H9 (cell line): Measurements from ENCODE around the gene CDC42EP1. TPM values are rescaled to one million over a fixed set of nuclear protein-coding genes. Genes with fewer than 3 reads are reported as not detected.

Experiments used
- DNase-seq: peaks from one replicate; pipeline ENCODE4 v3.0.0-alpha.2; 2017
- H2AFZ ChIP-seq: one replicate; pipeline ENCODE4 v1.6.1; 2013; ENCODE audit warnings: mild to moderate bottlenecking, low read length, control low read depth, moderate library complexity
- H2AK5ac ChIP-seq: 2 replicates; pipeline ENCODE4 v1.6.1; 2013; ENCODE audit warnings: low read length, control low read depth, mixed read lengths; ENCODE audit not compliant: insufficient read length
- H2BK120ac ChIP-seq: one replicate; pipeline ENCODE4 v1.6.1; 2013; ENCODE audit warnings: low read depth, mild to moderate bottlenecking, low read length, control low read depth, inconsistent platforms; ENCODE audit not compliant: poor library complexity, severe bottlenecking
- H2BK12ac ChIP-seq: 2 replicates; pipeline ENCODE4 v1.6.1; 2013; ENCODE audit warnings: low read length, control low read depth, mixed read lengths, low read depth; ENCODE audit not compliant: insufficient read length
- H2BK15ac ChIP-seq: 2 replicates; pipeline ENCODE4 v1.6.1; 2013; ENCODE audit warnings: low read depth, low read length, control low read depth
- H2BK20ac ChIP-seq: one replicate; pipeline ENCODE4 v1.6.1; 2013; ENCODE audit warnings: low read depth, mild to moderate bottlenecking, low read length, control low read depth, inconsistent platforms; ENCODE audit not compliant: poor library complexity, severe bottlenecking
- H2BK5ac ChIP-seq: 2 replicates; pipeline ENCODE4 v1.6.1; 2013; ENCODE audit warnings: low read length, control low read depth, mixed read lengths; ENCODE audit not compliant: insufficient read length
- H3K14ac ChIP-seq: 2 replicates; pipeline ENCODE4 v1.6.1; 2013; ENCODE audit warnings: low read length, control low read depth; ENCODE audit not compliant: insufficient read depth
- H3K18ac ChIP-seq: 2 replicates; pipeline ENCODE4 v1.6.1; 2013; ENCODE audit warnings: low read depth, mild to moderate bottlenecking, mixed read lengths, low read length, control low read depth; ENCODE audit not compliant: insufficient read length
- H3K23ac ChIP-seq: 2 replicates; pipeline ENCODE4 v1.6.1; 2013; ENCODE audit warnings: low read length, control low read depth, mixed read lengths, low read depth; ENCODE audit not compliant: insufficient read length
- H3K23me2 ChIP-seq: 2 replicates; pipeline ENCODE4 v1.6.1; 2013; ENCODE audit warnings: low read depth, mild to moderate bottlenecking, mixed read lengths, low read length, control low read depth; ENCODE audit not compliant: insufficient read length, poor library complexity, severe bottlenecking
- H3K27ac ChIP-seq: 2 replicates; pipeline ENCODE4 v1.5.1; 2013; ENCODE audit warnings: low read length, control low read depth, mixed read lengths, low read depth; ENCODE audit not compliant: insufficient read length
- H3K27me3 ChIP-seq: 2 replicates; pipeline ENCODE4 v1.6.1; 2013; ENCODE audit warnings: low read length, control low read depth, inconsistent platforms; ENCODE audit not compliant: insufficient read depth
- H3K4ac ChIP-seq: 2 replicates; pipeline ENCODE4 v1.6.1; 2013; ENCODE audit warnings: low read depth, mild to moderate bottlenecking, control low read depth, inconsistent platforms, low read length, moderate library complexity
- H3K4me1 ChIP-seq: 2 replicates; pipeline ENCODE4 v1.6.1; 2013; ENCODE audit warnings: low read length, control low read depth, inconsistent platforms; ENCODE audit not compliant: insufficient read depth
- H3K4me2 ChIP-seq: 2 replicates; pipeline ENCODE4 v1.6.1; 2013; ENCODE audit warnings: low read length, control low read depth, mixed read lengths; ENCODE audit not compliant: insufficient read length, insufficient read depth
- H3K56ac ChIP-seq: 2 replicates; pipeline ENCODE4 v1.6.1; 2013; ENCODE audit warnings: low read depth, mild to moderate bottlenecking, mixed read lengths, low read length, control low read depth; ENCODE audit not compliant: insufficient read length
- H3K79me1 ChIP-seq: 2 replicates; pipeline ENCODE4 v1.6.1; 2013; ENCODE audit warnings: low read depth, mild to moderate bottlenecking, moderate library complexity, low read length, control low read depth, inconsistent platforms; ENCODE audit not compliant: insufficient read depth, poor library complexity, severe bottlenecking
- H3K79me2 ChIP-seq: 2 replicates; pipeline ENCODE4 v1.6.1; 2013; ENCODE audit warnings: low read length, control low read depth, inconsistent platforms; ENCODE audit not compliant: insufficient read depth
- H3K9ac ChIP-seq: 2 replicates; pipeline ENCODE4 v1.6.1; 2013; ENCODE audit warnings: low read length, control low read depth, mixed read lengths; ENCODE audit not compliant: insufficient read length; ENCODE audit errors: extremely low read depth
- H3K9me3 ChIP-seq: one replicate; pipeline ENCODE4 v1.6.1; 2013; ENCODE audit warnings: low read depth, low read length, inconsistent platforms; ENCODE audit not compliant: control insufficient read depth
- H3T11ph ChIP-seq: one replicate; pipeline ENCODE4 v1.6.1; 2013; ENCODE audit warnings: mild to moderate bottlenecking, low read length, control low read depth, inconsistent platforms
- H4K20me1 ChIP-seq: one replicate; pipeline ENCODE4 v1.6.1; 2013; ENCODE audit not compliant: control insufficient read depth, insufficient read length, insufficient read depth
- H4K5ac ChIP-seq: 2 replicates; pipeline ENCODE4 v1.6.1; 2013; ENCODE audit warnings: low read depth, mild to moderate bottlenecking, mixed read lengths, low read length, control low read depth; ENCODE audit not compliant: insufficient read length
- H4K8ac ChIP-seq: replicated peaks from 2 replicates; pipeline ENCODE4 v1.6.1; 2013; ENCODE audit warnings: low read length, control low read depth, mixed read lengths, low read depth; ENCODE audit not compliant: insufficient read length
- H4K91ac ChIP-seq: 2 replicates; pipeline ENCODE4 v1.6.1; 2013; ENCODE audit warnings: low read depth, mild to moderate bottlenecking, moderate library complexity, mixed read lengths, low read length, control low read depth; ENCODE audit not compliant: insufficient read length
- H3K27ac Mint-ChIP-seq, 3 experiments: 2 replicates in 2 of 3; 3 replicates in 1 of 3; pipeline ENCODE4 v1.8.0; 2020 to 2021; ENCODE audit warnings: mixed read lengths in 3 of 3, mild to moderate bottlenecking in 1 of 3, moderate library complexity in 1 of 3
- H3K27me3 Mint-ChIP-seq: 2 replicates; pipeline ENCODE4 v1.8.0; 2021; ENCODE audit warnings: low read depth, mild to moderate bottlenecking, moderate library complexity, mixed read lengths
- H3K36me3 Mint-ChIP-seq, 3 experiments: 2 replicates in 2 of 3; 3 replicates in 1 of 3; pipeline ENCODE4 v1.8.0; 2020 to 2021; ENCODE audit warnings: low read depth in 3 of 3, mixed read lengths in 3 of 3; ENCODE audit not compliant: insufficient read depth in 1 of 3
- H3K4me1 Mint-ChIP-seq, 2 experiments: 2 replicates each; pipeline ENCODE4 v1.8.0; 2020; ENCODE audit warnings: mixed read lengths in 2 of 2
- H3K4me3 Mint-ChIP-seq, 2 experiments: 2 replicates in 1 of 2; 3 replicates in 1 of 2; pipeline ENCODE4 v1.8.0; 2020 to 2021; ENCODE audit warnings: mild to moderate bottlenecking in 2 of 2, mixed read lengths in 2 of 2, moderate library complexity in 1 of 2
- H3K9me3 Mint-ChIP-seq, 2 experiments: 2 replicates in 1 of 2; 3 replicates in 1 of 2; pipeline ENCODE4 v1.8.0; 2020; ENCODE audit warnings: mild to moderate bottlenecking in 2 of 2, mixed read lengths in 2 of 2, moderate library complexity in 1 of 2
- CTCF ChIP-seq: fragments of 200-600 bp; sonication (generic); conservative IDR thresholded peaks from 3 replicates; pipeline ENCODE4 v1.8.0; 2021; ENCODE audit warnings: antibody characterized with exemption, mild to moderate bottlenecking
- WGBS: extraction: QIAGEN DNeasy Blood & Tissue Kit; methylation state at CpG from one replicate; pipeline ENCODE4 v1.1.7; 2013; ENCODE audit warnings: missing lambda C conversion rate, low lambda C conversion rate, mixed read lengths; ENCODE audit not compliant: insufficient read length; ENCODE audit errors: extremely low coverage; 5-methylcytosine and 5-hydroxymethylcytosine counted together
- total RNA-seq: library from RNA; stranded (reverse); gene quantifications from 2 replicates; pipeline ENCODE4 v1.2.1, GENCODE V29; 2021

CDC42EP1 gene
- total RNA-seq, 1 experiment from 2014 or later: 23.0 TPM

DNA sequence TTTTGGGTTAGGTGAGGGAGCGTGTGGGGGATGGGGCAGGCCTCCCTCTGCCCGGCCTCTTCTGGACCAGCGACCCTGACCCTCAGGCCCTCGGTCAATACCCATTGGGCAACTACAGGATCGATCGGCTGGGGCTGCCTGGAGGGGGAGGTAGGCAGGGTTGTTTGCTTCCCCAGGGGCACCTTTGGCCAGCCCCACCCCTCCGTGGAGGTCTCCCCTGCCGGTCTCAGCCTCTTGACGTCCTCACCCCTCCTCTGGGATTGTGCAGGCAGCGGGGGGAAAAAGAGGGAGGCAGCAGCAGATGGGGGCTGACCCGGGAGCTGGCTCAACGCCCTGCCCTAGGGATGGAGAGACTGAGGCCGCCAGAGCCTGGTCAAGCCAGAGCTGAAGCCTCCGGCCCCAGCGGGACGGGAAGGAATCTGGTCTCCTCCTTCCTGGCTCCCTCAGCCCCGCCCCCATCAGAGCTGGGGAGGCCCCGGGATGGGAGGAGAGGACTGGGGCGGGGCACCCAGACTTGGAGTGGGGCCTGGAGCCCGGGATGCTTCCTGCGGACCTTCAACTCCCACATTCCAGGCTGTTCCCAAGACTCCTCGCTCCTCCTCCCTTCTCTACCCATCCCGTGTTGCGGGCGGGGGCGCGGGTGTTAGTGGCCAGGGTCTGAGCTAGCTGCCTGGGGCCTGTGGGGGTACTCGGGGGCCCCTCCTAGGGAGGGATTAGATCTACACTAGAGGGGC is 14.4 kb upstream of the CDC42EP1 start:
- Histone ChIP-seq H3K56ac (no peak overlapping the region), H2BK12ac (no peak overlapping the region), H4K8ac (no peak overlapping the region), H2AFZ (no peak overlapping the region), H3K9me3 (no peaks in the 10 kb centered on the region), H3K23ac (no peak overlapping the region), H2BK20ac (no peak overlapping the region), H2BK5ac (no peak overlapping the region), H3K14ac (peak overlapping the region; percentile 40), H3K18ac (peak overlapping the region; percentile 55), H4K5ac (no peak overlapping the region), H2BK15ac (no peak overlapping the region), H2AK5ac (no peak overlapping the region), H3T11ph (no peak overlapping the region), H3K27ac (no peak overlapping the region), H3K79me2 (no peaks in the 10 kb centered on the region), H4K20me1 (no peaks in the 10 kb centered on the region), H3K4ac (no peak overlapping the region), H3K9ac (no peak overlapping the region), H3K23me2 (peaks cover 4% of the 10 kb centered on the region), H3K79me1 (no peaks in the 10 kb centered on the region), H4K91ac (no peak overlapping the region), H2BK120ac (no peak overlapping the region), H3K27me3 (no peaks in the 10 kb centered on the region), H3K4me1 (peaks cover 2% of the 10 kb centered on the region; the same call in 1 of the 2 replicates), H3K4me2 (peak overlapping the region; percentile 35)
- Mint-ChIP-seq H3K9me3 (no peaks in the 10 kb centered on the region; a peak in 2 of 5 replicates), H3K27me3 (peaks cover 4% of the 10 kb centered on the region), H3K27ac (peak overlapping the region; percentile 94 to 99 (median 96); a peak in 4 of 7 replicates), H3K4me1 (peaks cover 27 to 40% of the 10 kb centered on the region in 2 experiments), H3K4me3 (peak overlapping the region; percentile 35 to 63; a peak in 3 of 5 replicates), H3K36me3 (no peaks in the 10 kb centered on the region)
- peak; percentile 94 for DNase-seq
- no peak for TF ChIP-seq CTCF
- no CpG with 5 or more reads among the region's 28 CpGs for WGBS
